ACC112 (cell line): Measurements from ENCODE around the gene KPNB1.
A peak's percentile ranks its signal among the peaks of the same experiment; 100 is the strongest.

Experiments
- H2AFZ ChIP-seq: fragments of 200-600 bp; sonication (generic); one replicate; pipeline ENCODE4 v1.6.0; 2017; ENCODE audit warnings: antibody characterized with exemption, low read length; ENCODE audit not compliant: unreplicated experiment
- H3K27ac ChIP-seq: fragments of 200-600 bp; sonication (generic); 2 replicates; pipeline ENCODE4 v1.5.1; 2014; ENCODE audit warnings: low read depth, mild to moderate bottlenecking, antibody characterized with exemption, low read length, moderate library complexity
- H3K27me3 ChIP-seq: fragments of 200-600 bp; sonication (generic); 2 replicates; pipeline ENCODE4 v1.6.1; 2014; ENCODE audit warnings: mild to moderate bottlenecking, antibody characterized with exemption, low read length, moderate library complexity, mixed read lengths; ENCODE audit not compliant: insufficient read depth
- H3K36me3 ChIP-seq: fragments of 200-600 bp; sonication (generic); 2 replicates; pipeline ENCODE4 v1.6.1; 2016; ENCODE audit warnings: mild to moderate bottlenecking, antibody characterized with exemption, low read length, moderate library complexity, mixed read lengths; ENCODE audit not compliant: insufficient read depth
- H3K4me1 ChIP-seq: fragments of 200-600 bp; sonication (generic); one replicate; pipeline ENCODE4 v1.6.1; 2016; ENCODE audit warnings: low read length, mixed read lengths; ENCODE audit not compliant: insufficient read depth, unreplicated experiment, control insufficient read depth
- H3K4me3 ChIP-seq: fragments of 200-600 bp; sonication (generic); 2 replicates; pipeline ENCODE4 v1.5.1; 2014; ENCODE audit warnings: mild to moderate bottlenecking, low read depth, low read length
- H3K79me2 ChIP-seq: fragments of 200-600 bp; sonication (generic); one replicate; pipeline ENCODE4 v1.6.0; 2016; ENCODE audit warnings: low read length; ENCODE audit not compliant: control insufficient read depth, unreplicated experiment, insufficient read depth

Gene KPNB1

DNA sequence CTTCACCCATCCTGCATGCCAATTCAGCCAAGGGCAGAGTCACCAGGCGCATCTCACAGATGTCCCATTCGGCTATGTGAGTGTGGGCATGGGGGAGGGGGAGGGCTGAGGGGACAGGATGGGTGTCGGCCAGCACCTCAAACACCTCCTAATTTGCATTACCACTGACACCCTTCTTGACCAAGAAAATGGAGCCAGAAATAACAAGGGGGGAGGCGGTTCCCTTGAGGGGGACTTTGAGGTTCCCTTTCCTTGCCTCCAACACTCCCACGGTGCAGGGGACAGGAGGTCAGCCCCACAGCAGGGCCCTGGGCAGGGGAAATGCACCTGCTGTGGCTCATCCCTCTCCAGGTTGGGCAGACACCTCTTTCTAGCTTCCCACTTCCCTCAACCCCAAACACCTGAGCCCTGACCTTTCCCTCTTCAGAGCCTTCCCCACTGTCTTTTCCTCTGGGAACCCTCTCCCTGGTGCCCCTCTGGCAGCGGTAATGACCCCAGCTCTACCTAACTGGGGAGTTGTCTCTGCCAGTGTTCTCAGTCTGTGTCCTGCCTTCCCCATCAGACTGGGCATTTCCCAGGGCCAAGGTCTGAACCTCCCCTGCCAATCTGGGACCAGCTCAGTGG is 65.2 kb downstream of the KPNB1 start:
- no peak overlapping the region for H3K4me3 ChIP-seq
- no peak overlapping the region for H2AFZ ChIP-seq
- no peaks in the 10 kb centered on the region for H3K36me3 ChIP-seq
- no peaks in the 10 kb centered on the region for H3K79me2 ChIP-seq
- H3K4me1 ChIP-seq, result peaks cover 19% of the 10 kb centered on the region
- no peak overlapping the region for H3K27ac ChIP-seq
- peaks cover 68% of the 10 kb centered on the region for H3K27me3 ChIP-seq

DNA sequence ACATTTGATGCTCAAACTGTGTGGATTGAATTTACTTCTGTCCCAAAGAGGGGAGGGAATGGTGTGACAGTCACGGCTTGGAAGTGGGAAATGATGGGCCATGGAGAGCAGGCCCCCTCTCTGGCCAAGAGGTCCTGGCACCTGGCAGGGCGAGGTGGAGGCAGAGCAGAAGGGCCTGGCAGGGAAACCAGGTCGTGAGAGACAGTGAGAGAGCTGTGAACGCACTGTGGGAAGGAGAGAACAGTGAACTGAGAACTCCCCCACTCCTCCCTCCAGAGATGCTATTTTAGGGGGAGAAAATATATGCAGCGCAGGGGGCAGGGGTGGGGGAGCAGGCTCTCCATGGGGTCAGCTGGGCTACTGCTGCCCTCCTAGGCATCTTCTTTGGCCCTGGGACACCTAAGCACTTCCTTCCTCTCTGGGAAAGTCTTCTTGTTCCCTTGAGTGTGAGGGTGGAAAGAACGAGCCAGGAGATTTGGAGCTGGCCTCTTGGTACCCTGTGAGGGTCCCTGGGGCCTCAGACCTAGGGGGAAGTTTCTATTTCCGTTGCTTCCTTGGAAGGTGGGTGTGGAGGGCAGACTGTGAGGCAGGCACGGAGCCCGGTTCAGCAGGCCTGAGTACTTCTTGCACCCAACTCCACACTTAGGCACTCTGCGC is 66.1 kb downstream of the KPNB1 start:
- no peak overlapping the region for H2AFZ ChIP-seq
- peaks cover 74% of the 10 kb centered on the region for H3K27me3 ChIP-seq
- no peaks in the 10 kb centered on the region for H3K79me2 ChIP-seq
- peaks cover 28% of the 10 kb centered on the region for H3K4me1 ChIP-seq
- H3K27ac ChIP-seq, result no peak overlapping the region
- H3K4me3 ChIP-seq, result no peak overlapping the region
- no peaks in the 10 kb centered on the region for H3K36me3 ChIP-seq

DNA sequence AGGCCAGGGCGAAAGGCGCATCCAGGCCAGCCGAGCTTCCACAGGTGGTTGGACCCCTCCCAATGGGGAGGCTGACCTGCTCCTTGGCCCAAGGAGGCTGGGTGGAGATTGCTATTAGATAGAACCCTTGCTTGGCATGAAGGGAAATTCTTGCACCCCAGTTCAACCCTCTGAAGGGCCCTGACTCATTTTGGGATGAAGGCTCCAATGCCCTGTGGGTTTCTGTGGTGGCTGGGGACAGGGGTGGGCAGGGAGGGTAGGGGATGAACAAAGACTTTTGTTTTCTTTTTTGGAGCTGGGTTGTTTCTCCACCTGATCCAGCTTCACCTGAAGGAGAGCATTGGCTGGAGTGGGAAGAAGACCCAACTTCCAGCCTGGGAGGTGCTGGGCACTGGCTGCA is 66.7 kb downstream of the KPNB1 start:
- Histone ChIP-seq H3K4me1 (peaks cover 34% of the 10 kb centered on the region), H3K36me3 (no peaks in the 10 kb centered on the region), H3K79me2 (no peaks in the 10 kb centered on the region), H3K27me3 (peaks cover 79% of the 10 kb centered on the region), H3K4me3 (no peak overlapping the region), H2AFZ (no peak overlapping the region), H3K27ac (no peak overlapping the region)

DNA sequence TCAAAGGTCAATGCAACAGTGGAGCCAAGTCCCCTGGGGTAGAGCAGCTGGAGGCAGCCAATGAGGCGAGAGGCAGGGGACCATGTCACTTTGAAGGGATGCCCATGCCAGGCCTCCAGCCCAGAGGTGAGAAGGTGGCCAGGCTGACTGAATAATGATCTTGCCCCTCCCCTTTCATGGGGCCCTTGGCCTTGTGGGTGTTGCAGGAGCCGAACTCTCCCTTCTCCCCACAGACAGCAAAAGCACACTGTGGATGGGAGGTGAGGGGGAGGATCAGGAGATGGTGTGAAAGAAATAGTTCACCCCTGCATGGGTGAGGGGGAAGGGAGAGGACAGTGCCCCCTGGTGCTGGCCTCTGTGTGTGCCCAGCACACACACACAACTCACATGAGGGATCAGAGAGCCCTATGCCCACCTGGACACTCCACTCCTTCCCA is 67.6 kb downstream of the KPNB1 start:
- no peak overlapping the region for H3K27ac ChIP-seq
- H3K27me3 ChIP-seq, result peaks cover 82% of the 10 kb centered on the region
- no peaks in the 10 kb centered on the region for H3K36me3 ChIP-seq
- no peak overlapping the region for H2AFZ ChIP-seq
- H3K4me3 ChIP-seq, result no peak overlapping the region
- no peaks in the 10 kb centered on the region for H3K79me2 ChIP-seq
- peaks cover 35% of the 10 kb centered on the region for H3K4me1 ChIP-seq

DNA sequence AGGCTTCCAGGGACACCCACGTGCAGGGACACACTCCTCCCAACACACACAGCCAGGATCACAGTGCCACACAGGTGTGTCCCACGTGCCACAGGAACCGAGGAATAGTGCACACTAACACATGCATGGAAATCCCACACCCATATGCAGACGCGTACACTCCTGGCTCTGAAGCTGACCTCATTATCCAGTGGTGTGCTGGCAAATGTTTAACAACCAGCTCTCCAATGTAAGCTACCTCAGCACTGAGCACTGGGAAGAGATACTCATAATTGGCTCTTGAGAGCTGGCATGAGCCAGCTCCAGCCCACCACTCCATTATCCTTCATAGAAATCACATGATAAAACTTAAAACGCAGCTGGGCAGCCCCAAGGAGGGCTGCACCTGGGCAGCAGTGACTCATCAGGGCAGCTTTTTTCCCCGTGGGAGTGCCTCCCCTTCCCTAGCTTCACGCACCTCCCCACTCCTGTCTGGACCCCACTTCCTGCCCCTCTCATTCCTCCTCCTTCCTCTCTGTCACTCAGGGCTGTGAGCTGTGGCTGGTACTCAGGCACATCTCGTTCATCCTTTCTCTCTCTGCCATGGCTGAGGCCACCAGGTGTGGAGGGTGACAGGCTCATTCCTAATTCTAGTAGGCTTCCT is 68.4 kb downstream of the KPNB1 start:
- Histone ChIP-seq H3K27me3 (peaks cover 82% of the 10 kb centered on the region), H2AFZ (no peak overlapping the region), H3K4me3 (no peak overlapping the region), H3K79me2 (no peaks in the 10 kb centered on the region), H3K4me1 (peaks cover 35% of the 10 kb centered on the region), H3K27ac (no peak overlapping the region), H3K36me3 (no peaks in the 10 kb centered on the region)

DNA sequence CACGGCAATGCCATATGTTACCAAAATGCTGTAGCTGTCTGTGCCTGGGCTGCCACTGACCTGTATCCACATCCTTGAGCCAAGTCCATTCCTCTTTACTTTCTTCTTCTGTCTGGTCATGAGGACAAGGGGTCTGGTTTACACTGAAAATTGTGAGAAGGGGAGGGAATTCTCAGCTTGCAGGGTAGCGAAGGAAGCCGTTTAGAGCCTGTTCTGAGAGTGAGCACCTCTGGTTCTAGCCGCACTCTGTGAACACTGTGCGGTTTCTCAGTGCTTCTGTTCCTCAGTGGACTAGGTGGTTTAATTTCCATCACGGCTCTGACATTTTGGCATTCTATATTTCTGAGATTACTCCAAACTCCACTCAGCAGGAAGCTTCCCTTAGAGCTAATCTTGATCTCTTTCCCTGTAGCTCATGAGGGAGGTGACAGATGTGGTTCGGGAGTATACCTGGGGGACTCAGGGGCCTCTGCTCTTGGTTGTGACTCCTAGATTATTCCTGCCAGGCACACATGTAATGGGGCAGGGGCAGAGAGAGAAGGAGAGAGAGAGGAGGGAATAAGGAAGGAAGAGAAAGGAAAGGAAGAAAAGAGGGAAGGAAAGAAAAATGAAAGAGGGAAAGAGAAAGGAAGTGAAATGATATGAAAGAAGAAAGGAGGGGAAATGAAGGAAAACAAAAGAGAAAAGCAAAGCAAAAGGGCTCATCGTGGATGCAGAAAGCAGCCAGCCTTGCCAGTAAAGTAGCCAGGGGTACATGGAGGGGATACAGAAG is 69.1 kb downstream of the KPNB1 start:
- Histone ChIP-seq H3K27ac (no peak overlapping the region), H3K4me3 (no peak overlapping the region), H3K79me2 (no peaks in the 10 kb centered on the region), H3K36me3 (no peaks in the 10 kb centered on the region), H3K27me3 (peaks cover 82% of the 10 kb centered on the region), H3K4me1 (peaks cover 35% of the 10 kb centered on the region), H2AFZ (no peak overlapping the region)

DNA sequence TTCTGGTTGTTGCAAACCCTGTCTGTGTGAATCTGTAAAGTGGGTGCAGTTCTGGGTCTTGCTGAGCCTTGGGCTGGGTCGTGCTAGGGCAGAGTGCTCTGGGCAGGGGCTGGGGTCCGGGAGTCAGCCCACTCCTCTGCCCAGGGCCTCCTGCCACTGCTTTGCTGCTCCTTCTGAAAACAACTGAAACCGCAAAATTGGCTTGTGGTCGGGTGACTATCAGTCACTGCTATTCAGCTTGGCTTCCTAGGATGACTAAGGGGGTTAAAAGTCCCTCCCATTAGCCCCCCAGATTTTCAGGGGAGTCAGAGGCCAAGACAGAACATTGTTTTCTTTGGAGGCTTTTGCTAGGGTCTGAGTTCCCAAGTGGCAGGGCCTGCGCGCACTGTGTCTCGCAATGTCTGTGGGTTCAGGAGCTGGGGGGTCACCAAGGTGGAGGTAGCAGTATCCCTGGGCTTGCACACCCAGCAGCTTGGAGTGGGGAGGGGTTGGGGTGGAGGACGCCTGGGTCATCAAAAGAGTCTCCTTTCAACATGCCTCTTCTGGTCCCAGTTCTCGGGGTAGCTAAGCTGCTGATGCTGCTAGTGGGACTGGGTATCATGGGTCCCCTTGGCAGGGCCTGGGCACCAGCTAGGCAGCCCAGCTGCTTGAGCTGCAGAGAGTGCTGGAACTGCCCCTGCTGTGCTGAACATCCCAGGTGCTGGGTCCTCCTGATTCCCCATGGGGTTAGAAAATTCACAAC is 69.9 kb downstream of the KPNB1 start:
- no peak overlapping the region for H2AFZ ChIP-seq
- H3K36me3 ChIP-seq, result no peaks in the 10 kb centered on the region
- H3K4me1 ChIP-seq, result peaks cover 35% of the 10 kb centered on the region
- H3K4me3 ChIP-seq, result 0 out of 2 replicates have a peak overlapping the region, but pooled peaks have one; percentile 6
- peaks cover 82% of the 10 kb centered on the region for H3K27me3 ChIP-seq
- H3K79me2 ChIP-seq, result no peaks in the 10 kb centered on the region
- H3K27ac ChIP-seq, result no peak overlapping the region

DNA sequence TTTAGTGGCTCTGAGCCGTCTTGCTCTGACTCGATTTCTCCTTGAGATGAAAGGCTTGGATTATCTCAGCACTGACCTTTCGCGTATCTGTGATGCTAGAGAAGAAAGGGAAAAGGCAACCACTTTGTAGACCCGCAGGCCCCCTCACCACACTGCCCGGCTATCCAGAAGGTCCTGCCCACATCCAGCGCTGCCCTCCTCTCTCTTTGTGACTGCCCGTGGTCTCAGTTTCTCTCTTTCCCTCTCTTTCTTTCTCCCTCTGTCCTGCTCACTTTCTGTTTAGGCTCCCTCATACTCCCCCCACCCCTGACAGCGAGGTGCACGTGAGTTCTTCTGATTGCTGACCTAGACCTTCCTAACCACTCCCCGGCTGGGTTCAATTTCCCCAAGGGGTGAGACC is 70.5 kb downstream of the KPNB1 start:
- peaks cover 82% of the 10 kb centered on the region for H3K27me3 ChIP-seq
- H3K4me1 ChIP-seq, result peaks cover 35% of the 10 kb centered on the region
- H2AFZ ChIP-seq, result no peak overlapping the region
- no peak overlapping the region for H3K4me3 ChIP-seq
- H3K79me2 ChIP-seq, result no peaks in the 10 kb centered on the region
- H3K27ac ChIP-seq, result no peak overlapping the region
- H3K36me3 ChIP-seq, result no peaks in the 10 kb centered on the region

DNA sequence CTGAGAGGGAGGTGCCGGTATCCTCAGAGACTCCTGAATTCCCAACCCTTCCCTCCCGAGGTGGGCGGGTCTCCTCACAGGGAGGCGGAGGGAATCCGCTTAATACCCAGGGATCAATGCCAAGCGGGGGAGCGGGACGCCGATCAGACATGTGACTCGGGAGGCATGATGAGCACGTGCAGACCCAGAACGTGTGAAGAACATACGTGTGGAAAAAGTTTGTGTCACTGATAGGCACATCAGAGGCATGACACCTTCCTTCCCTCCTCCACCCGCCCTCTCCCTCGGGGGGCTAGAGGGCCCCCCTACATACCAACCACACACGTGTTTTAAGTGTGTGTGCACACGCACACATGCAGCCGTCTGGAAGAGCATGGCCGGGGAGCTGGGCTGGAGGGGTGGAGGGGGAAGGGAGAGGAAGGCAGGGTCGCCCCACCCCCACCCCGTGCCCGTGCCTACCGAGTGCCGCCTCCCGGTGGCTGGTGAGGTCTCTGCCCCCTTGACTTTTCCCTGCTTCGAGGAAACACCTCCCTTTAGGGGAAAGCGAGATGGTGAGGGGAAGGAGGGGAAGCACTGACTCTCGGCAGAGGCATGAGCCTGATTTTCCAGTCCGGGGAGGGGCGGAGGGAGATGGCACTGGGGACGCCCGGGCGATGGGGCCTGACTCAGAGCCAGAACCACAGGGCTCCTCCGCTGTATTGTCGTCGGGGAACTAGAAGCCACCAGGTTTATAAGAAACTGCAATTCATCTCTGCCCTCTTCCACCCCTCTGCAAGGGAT is 71.2 kb downstream of the KPNB1 start:
- H3K79me2 ChIP-seq, result no peaks in the 10 kb centered on the region
- H3K4me1 ChIP-seq, result peaks cover 35% of the 10 kb centered on the region
- no peaks in the 10 kb centered on the region for H3K36me3 ChIP-seq
- peaks cover 83% of the 10 kb centered on the region for H3K27me3 ChIP-seq
- peak overlapping the region; percentile 31 for H3K4me3 ChIP-seq
- H2AFZ ChIP-seq, result no peak overlapping the region
- H3K27ac ChIP-seq, result no peak overlapping the region
